DND-41 (cell line): ENCODE measurements around the gene OR2B2.

Experiments
- ATAC-seq: fragments of 200-7000 bp; cut with Tn5 transposase; 3 replicates; pipeline ENCODE4 v1.9.1; 2021; ENCODE audit warnings: low read depth; ENCODE audit not compliant: insufficient read depth
- DNase-seq: peaks from one replicate; pipeline ENCODE4 v3.0.0-alpha.2; 2020
- H2AFZ ChIP-seq: 2 replicates; pipeline ENCODE4 v1.6.0; 2012; ENCODE audit warnings: low read depth, low read length
- H3K27ac ChIP-seq: 2 replicates; pipeline ENCODE4 v1.5.1; 2012; ENCODE audit warnings: low read length, inconsistent platforms
- H3K27me3 ChIP-seq: fragments of 200-600 bp; sonication (generic); 2 replicates; pipeline ENCODE4 v1.6.0; 2012; ENCODE audit warnings: low read length, mild to moderate bottlenecking, inconsistent platforms; ENCODE audit not compliant: insufficient read depth, poor library complexity
- H3K36me3 ChIP-seq: 2 replicates; pipeline ENCODE4 v1.5.1; 2012; ENCODE audit warnings: low read length, inconsistent platforms; ENCODE audit not compliant: insufficient read depth
- H3K4me1 ChIP-seq: 2 replicates; pipeline ENCODE4 v1.5.1; 2012; ENCODE audit warnings: mild to moderate bottlenecking, low read length; ENCODE audit not compliant: insufficient read depth
- H3K4me2 ChIP-seq: 2 replicates; pipeline ENCODE4 v1.6.0; 2012; ENCODE audit warnings: mild to moderate bottlenecking, moderate library complexity, low read length, inconsistent platforms; ENCODE audit not compliant: insufficient read depth
- H3K4me3 ChIP-seq, 2 experiments: fragments of 200-600 bp in 1 of 2; shearing (Covaris generic) in 1 of 2; 2 replicates each; pipeline ENCODE4 v1.5.1; 2012 to 2016; ENCODE audit warnings: inconsistent platforms in 2 of 2, low read length in 2 of 2, mild to moderate bottlenecking in 2 of 2, low read depth in 1 of 2, moderate library complexity in 1 of 2
- H3K79me2 ChIP-seq: 2 replicates; pipeline ENCODE4 v1.6.0; 2012; ENCODE audit warnings: low read length, inconsistent platforms; ENCODE audit not compliant: insufficient read depth
- H3K9ac ChIP-seq: 2 replicates; pipeline ENCODE4 v1.6.0; 2012; ENCODE audit warnings: low read depth, mild to moderate bottlenecking, inconsistent platforms, low read length, moderate library complexity
- H3K9me3 ChIP-seq: 2 replicates; pipeline ENCODE4 v1.5.1; 2012; ENCODE audit warnings: low read length, moderate library complexity, mild to moderate bottlenecking, inconsistent platforms; ENCODE audit not compliant: insufficient read depth, severe bottlenecking
- H4K20me1 ChIP-seq: 2 replicates; pipeline ENCODE4 v1.6.0; 2012; ENCODE audit warnings: low read length; ENCODE audit not compliant: insufficient read depth
- CTCF ChIP-seq: IDR thresholded peaks from 2 replicates; pipeline ENCODE4 v1.5.1; 2012; ENCODE audit warnings: borderline replicate concordance, low read length, moderate library complexity, mild to moderate bottlenecking; ENCODE audit not compliant: poor library complexity, severe bottlenecking; ENCODE audit errors: extremely low read depth
- EZH2 ChIP-seq: IDR thresholded peaks from 3 replicates; pipeline ENCODE4 v1.6.1; 2012; ENCODE audit warnings: borderline replicate concordance, low read depth, mild to moderate bottlenecking, moderate library complexity, low read length, inconsistent platforms; ENCODE audit not compliant: severe bottlenecking

Gene OR2B2

DNA sequence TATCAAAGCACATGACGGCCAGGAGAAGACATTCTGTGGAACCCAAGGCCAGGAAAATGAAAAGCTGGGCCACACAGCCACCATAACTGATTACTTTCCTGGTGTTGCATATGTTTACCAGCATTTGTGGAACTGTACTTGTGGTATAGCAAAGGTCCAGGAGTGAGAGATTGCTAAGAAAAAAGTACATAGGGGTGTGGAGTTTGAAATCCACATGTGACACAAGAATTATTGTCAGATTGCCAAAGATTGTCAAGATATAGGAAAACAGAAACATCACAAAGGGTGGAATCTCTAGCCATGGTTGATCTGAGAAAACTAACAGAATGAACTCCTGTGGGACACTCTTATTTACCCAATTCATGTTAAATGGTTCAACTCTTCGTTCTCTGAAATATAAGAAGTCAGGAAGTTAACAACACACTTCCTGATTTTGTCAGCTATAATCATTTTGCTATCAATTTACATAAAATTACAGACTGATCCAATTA, at the start of gene OR2B2:
Gene OR2B2 (minus strand): TSS at position 441 of the 491 bp plus-strand sequence. CDS start 77 bp downstream, at position 364.
- Histone ChIP-seq H3K79me2 (no peaks in the 10 kb centered on the region), H3K27ac (no peak within 1 kb of the TSS)
- ATAC-seq: no peak

GRCh38 chr6:27957516-27957915, 45.3 kb upstream of the OR2B2 start:
- Histone ChIP-seq H4K20me1 (no peaks in the 10 kb centered on the region), H3K79me2 (no peaks in the 10 kb centered on the region), H3K27ac (no peak overlapping the region), H3K4me1 (no peaks in the 10 kb centered on the region), H2AFZ (no peak overlapping the region), H3K4me2 (no peak overlapping the region), H3K36me3 (no peaks in the 10 kb centered on the region), H3K4me3 (no peak overlapping the region), H3K9me3 (no peaks in the 10 kb centered on the region), H3K9ac (no peak overlapping the region), H3K27me3 (peaks cover 15% of the 10 kb centered on the region)
- DNase-seq (no peak), ATAC-seq (no peak)
- no peak for TF ChIP-seq EZH2
- TF ChIP-seq CTCF: no peak

More for the DNA sequence above, at the start of gene OR2B2:
- peaks cover 5% of the 10 kb centered on the region for H3K27me3 ChIP-seq
- no peak within 1 kb of the TSS for H3K4me3 ChIP-seq
- H4K20me1 ChIP-seq: no peaks in the 10 kb centered on the region
- TF ChIP-seq CTCF (no peak), EZH2 (no peak)
- H3K9me3 ChIP-seq: no peaks in the 10 kb centered on the region
- H3K9ac ChIP-seq: no peak within 1 kb of the TSS
- H3K4me1 ChIP-seq: no peaks in the 10 kb centered on the region
- H2AFZ ChIP-seq: no peak within 1 kb of the TSS
- H3K36me3 ChIP-seq: no peaks in the 10 kb centered on the region
- no peak for DNase-seq
- H3K4me2 ChIP-seq: no peak within 1 kb of the TSS

DNA sequence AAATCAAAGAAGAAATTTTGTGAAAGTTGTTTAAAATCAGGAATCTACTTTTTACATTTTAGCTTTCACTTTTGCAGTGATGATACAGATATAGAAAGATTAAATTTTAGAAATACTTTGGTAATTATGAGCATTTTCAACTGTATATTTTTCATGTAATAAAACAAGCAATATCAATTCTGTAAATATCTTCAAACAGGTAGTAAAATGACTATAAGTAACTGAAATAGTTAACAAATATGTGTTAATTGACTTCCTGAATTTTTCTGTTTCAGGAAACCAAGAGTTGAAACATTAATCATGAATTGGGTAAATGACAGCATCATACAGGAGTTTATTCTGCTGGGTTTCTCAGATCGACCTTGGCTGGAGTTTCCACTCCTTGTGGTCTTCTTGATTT, 44.7 kb upstream of the OR2B2 start, which contains the start of gene OR2B6:
Gene OR2B6 (plus strand): TSS at position 301 of the 400 bp plus-strand sequence. CDS start 0 bp downstream, at position 301.
- TF ChIP-seq CTCF (no peak), EZH2 (no peak)
- Histone ChIP-seq H2AFZ (no peak within 1 kb of the TSS), H4K20me1 (no peaks in the 10 kb centered on the region), H3K4me1 (no peaks in the 10 kb centered on the region), H3K9ac (no peak within 1 kb of the TSS), H3K4me3 (no peak within 1 kb of the TSS), H3K36me3 (no peaks in the 10 kb centered on the region), H3K79me2 (no peaks in the 10 kb centered on the region), H3K9me3 (no peaks in the 10 kb centered on the region), H3K27ac (no peak within 1 kb of the TSS), H3K27me3 (peaks cover 15% of the 10 kb centered on the region), H3K4me2 (no peak within 1 kb of the TSS)
- ATAC-seq (no peak), DNase-seq (no peak)
